Testis (tissue), 5 donors: Measurements from ENCODE around the gene SACM1L. TPM values are rescaled to one million over a fixed set of nuclear protein-coding genes. Genes with fewer than 3 reads are reported as not detected.

ENCODE experiments used
- DNase-seq: peaks from one replicate; pipeline ENCODE4 v3.0.0-alpha.2; 2019
- H3K27ac ChIP-seq, 2 donors: fragments of 200-600 bp; sonication (generic); one replicate each; pipeline ENCODE4 v1.5.1; 2019
- H3K27me3 ChIP-seq: fragments of 200-600 bp; sonication (generic); one replicate; pipeline ENCODE4 v1.5.1; 2019
- H3K36me3 ChIP-seq: fragments of 200-600 bp; sonication (generic); one replicate; pipeline ENCODE4 v1.5.1; 2017; ENCODE audit warnings: low read depth; ENCODE audit errors: missing control alignments
- H3K4me1 ChIP-seq: fragments of 200-600 bp; sonication (generic); one replicate; pipeline ENCODE4 v1.5.1; 2019
- H3K4me3 ChIP-seq, 2 donors: fragments of 200-600 bp; sonication (generic); one replicate each; pipeline ENCODE4 v1.5.1; 2017 to 2019
- H3K9me3 ChIP-seq: fragments of 200-600 bp; sonication (generic); one replicate; pipeline ENCODE4 v1.5.1; 2017
- CTCF ChIP-seq, 3 experiments: fragments of 450-650 bp in 2 of 3; fragments of 200-600 bp in 1 of 3; sonication (generic) in 1 of 3; IDR thresholded peaks; one replicate each; pipeline ENCODE4 v1.5.1; 2016 to 2019; ENCODE audit warnings: antibody characterized with exemption in 3 of 3, mild to moderate bottlenecking in 2 of 3, moderate library complexity in 1 of 3
- POLR2A ChIP-seq: fragments of 450-650 bp; IDR thresholded peaks from one replicate; pipeline ENCODE4 v1.6.1; 2017; ENCODE audit warnings: antibody characterized with exemption, mild to moderate bottlenecking, moderate library complexity
- WGBS, 2 donors: methylation state at CpG; one replicate each; pipeline ENCODE4 v1.1.5; 2018; 5-methylcytosine and 5-hydroxymethylcytosine counted together
- intact Hi-C: fragments of 100-400 bp; cut with DNase I; formaldehyde crosslinking; loops from one replicate; pipeline ENCODE4 v1.15.1; 2023; ENCODE audit warnings: low total_unique reads
- long read RNA-seq, 2 donors: transcript quantifications; one replicate each; lab custom pipeline, GENCODE V29; 2026
- polyA plus RNA-seq: library from polyadenylated mRNA; stranded (reverse); fragments of 350-450 nt; fragmentation: Illumina TruSeq; extraction: RNeasy Lipid Tissue Mini Kit (QIAGEN cat#74804); gene quantifications from one replicate; pipeline ENCODE4 v1.2.3, GENCODE V29; 2014; ENCODE audit warnings: low read depth, low replicate concordance; ENCODE audit not compliant: insufficient read depth
- total RNA-seq, 2 donors: library from RNA; depleted of rRNA; stranded (reverse); fragments of >200 nt; gene quantifications; one replicate each; pipeline ENCODE4 v1.2.3, GENCODE V29; 2016

The SACM1L gene
- total RNA-seq, result 10 to 100 TPM; 48.3 to 60.1 TPM
- polyA plus RNA-seq, result 25.9 TPM
- long read RNA-seq, donor 1, transcript SACM1L-201 (20 exons, 3,723 nt), result major isoform, 10 of 14 reads
- long read RNA-seq, donor 1, partial matches to known transcripts, result 0 of 14 reads
- long read RNA-seq, donor 1, other reads (novel, unspliced or antisense), result 0 of 14 reads
- long read RNA-seq, donor 2, transcript SACM1L-201 (20 exons, 3,723 nt), result major isoform, 7 of 9 reads
- long read RNA-seq, donor 2, partial matches to known transcripts, result 0 of 9 reads
- long read RNA-seq, donor 2, other reads (novel, unspliced or antisense), result 0 of 9 reads

- WGBS, 2 donors, result 0% methylated on average over 46 to 81 of the region's 81 CpGs
- TF ChIP-seq CTCF (IDR thresholded peaks at IDR 0.05), result peak in 1 of 3 experiments; percentile 10
- no peak for TF ChIP-seq POLR2A
- Histone ChIP-seq H3K27ac (peak within 1 kb of the TSS; percentile 77 to 88), H3K36me3 (no peaks in the 10 kb centered on the region), H3K4me1 (peaks cover 9% of the 10 kb centered on the region), H3K9me3 (no peaks in the 10 kb centered on the region), H3K27me3 (no peaks in the 10 kb centered on the region), H3K4me3 (peak within 1 kb of the TSS; percentile 69 to 92)
- peak; percentile 97 for DNase-seq
- intact Hi-C loops, result no loop called here
Measured at GRCh38 chr3:45688882-45689786, at the start of gene SACM1L. Gene SACM1L (plus strand): TSS chr3:45689396. CDS start chr3:45689466, 70 bp downstream.

GRCh38 chr3:45640091-45640507 lies 49.1 kb upstream of the SACM1L start:
- no peak overlapping the region for H3K4me3 ChIP-seq
- intact Hi-C loops, result no loop called here
- 87 to 96% methylated on average over 1 of the region's 1 CpG for WGBS, 2 donors
- no peaks in the 10 kb centered on the region for H3K27me3 ChIP-seq
- no peak for TF ChIP-seq CTCF (IDR thresholded peaks at IDR 0.05)
- TF ChIP-seq POLR2A, result no peak
- H3K9me3 ChIP-seq, result no peaks in the 10 kb centered on the region
- no peaks in the 10 kb centered on the region for H3K4me1 ChIP-seq
- no peak for DNase-seq
- no peaks in the 10 kb centered on the region for H3K36me3 ChIP-seq
- H3K27ac ChIP-seq, result no peak overlapping the region

- Histone ChIP-seq H3K9me3 (no peaks in the 10 kb centered on the region), H3K4me1 (no peaks in the 10 kb centered on the region), H3K27ac (no peak overlapping the region)
Measured at GRCh38 chr3:45640724-45641361, 48.4 kb upstream of the SACM1L start.

GRCh38 chr3:45641756-45642155 lies 47.4 kb upstream of the SACM1L start:
- intact Hi-C loops, result no loop called here
- Histone ChIP-seq H3K4me3 (no peak overlapping the region), H3K27me3 (no peaks in the 10 kb centered on the region), H3K4me1 (no peaks in the 10 kb centered on the region), H3K36me3 (no peaks in the 10 kb centered on the region), H3K9me3 (no peaks in the 10 kb centered on the region), H3K27ac (no peak overlapping the region)
- 83 to 97% methylated on average over 2 of the region's 2 CpGs for WGBS, 2 donors
- TF ChIP-seq CTCF (IDR thresholded peaks at IDR 0.05), result no peak
- no peak for TF ChIP-seq POLR2A
- DNase-seq, result no peak

More at GRCh38 chr3:45640724-45641361, 48.4 kb upstream of the SACM1L start:
- no peaks in the 10 kb centered on the region for H3K36me3 ChIP-seq
- H3K4me3 ChIP-seq, result no peak overlapping the region
- no peak for DNase-seq
- WGBS, 2 donors, result 82 to 100% methylated on average over 4 of the region's 4 CpGs
- TF ChIP-seq CTCF (IDR thresholded peaks at IDR 0.05) (no peak), POLR2A (no peak)
- no peaks in the 10 kb centered on the region for H3K27me3 ChIP-seq
- intact Hi-C loops, result no loop called here
